MM.1S (cell line): ENCODE measurements around the gene WIPF3.

ENCODE experiments used
- EZH2 ChIP-seq: fragments of 300-600 bp; sonication (generic); optimal IDR thresholded peaks from 2 replicates; pipeline ENCODE3; 2017; ENCODE audit warnings: low read depth, mild to moderate bottlenecking, antibody characterized with exemption, low read length, mixed read lengths
- TF ChIP-seq, protein P1 (sequence below): fragments of 300-600 bp; sonication (generic); IDR thresholded peaks from 2 replicates; pipeline ENCODE4 v1.5.1; 2016; ENCODE audit warnings: antibody characterized with exemption, low read length, mixed read lengths

DNA sequence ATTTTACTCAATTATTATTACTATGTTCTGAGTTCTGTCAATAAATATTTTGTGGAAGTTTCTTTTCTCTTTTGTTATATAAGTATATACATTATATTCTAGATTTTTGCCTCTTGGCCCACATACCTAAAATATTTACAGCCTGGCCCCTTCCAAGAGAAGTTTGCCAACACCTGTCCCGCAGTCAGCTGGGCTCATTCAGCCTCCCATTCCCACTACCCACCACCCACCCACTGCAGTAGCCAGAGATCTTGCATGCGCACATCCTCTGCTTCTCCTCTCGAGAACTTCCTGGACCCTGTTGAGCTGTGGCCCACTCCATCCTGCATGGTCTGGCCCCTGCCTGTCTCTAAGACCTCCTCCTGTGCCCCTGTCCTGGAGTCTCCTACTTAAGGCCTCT lies 33.6 kb downstream of the WIPF3 start:
- TF ChIP-seq, protein P1, sequence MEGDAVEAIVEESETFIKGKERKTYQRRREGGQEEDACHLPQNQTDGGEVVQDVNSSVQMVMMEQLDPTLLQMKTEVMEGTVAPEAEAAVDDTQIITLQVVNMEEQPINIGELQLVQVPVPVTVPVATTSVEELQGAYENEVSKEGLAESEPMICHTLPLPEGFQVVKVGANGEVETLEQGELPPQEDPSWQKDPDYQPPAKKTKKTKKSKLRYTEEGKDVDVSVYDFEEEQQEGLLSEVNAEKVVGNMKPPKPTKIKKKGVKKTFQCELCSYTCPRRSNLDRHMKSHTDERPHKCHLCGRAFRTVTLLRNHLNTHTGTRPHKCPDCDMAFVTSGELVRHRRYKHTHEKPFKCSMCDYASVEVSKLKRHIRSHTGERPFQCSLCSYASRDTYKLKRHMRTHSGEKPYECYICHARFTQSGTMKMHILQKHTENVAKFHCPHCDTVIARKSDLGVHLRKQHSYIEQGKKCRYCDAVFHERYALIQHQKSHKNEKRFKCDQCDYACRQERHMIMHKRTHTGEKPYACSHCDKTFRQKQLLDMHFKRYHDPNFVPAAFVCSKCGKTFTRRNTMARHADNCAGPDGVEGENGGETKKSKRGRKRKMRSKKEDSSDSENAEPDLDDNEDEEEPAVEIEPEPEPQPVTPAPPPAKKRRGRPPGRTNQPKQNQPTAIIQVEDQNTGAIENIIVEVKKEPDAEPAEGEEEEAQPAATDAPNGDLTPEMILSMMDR: no peak
- TF ChIP-seq EZH2: no peak
